Fibroblast of lung (primary cell): ENCODE results near the gene S100A10. TPM values are rescaled to one million over a fixed set of nuclear protein-coding genes. Genes with fewer than 3 reads are reported as not detected.

Experiments used
- DNase-seq, 2 donors: peaks; one replicate each; pipeline versions ENCODE4 v3.0.0 to v3.0.0-alpha.2; 2010; ENCODE audit warnings: low read depth in 2 of 2
- H2AFZ ChIP-seq: 2 replicates; pipeline ENCODE4 v1.5.1; 2012; ENCODE audit warnings: low read length, control low read depth, inconsistent platforms
- H3K27ac ChIP-seq: 2 replicates; pipeline ENCODE4 v1.5.1; 2011; ENCODE audit warnings: low read length, control low read depth; ENCODE audit not compliant: insufficient read depth
- H3K27me3 ChIP-seq: 2 replicates; pipeline ENCODE4 v1.5.1; 2011; ENCODE audit warnings: mild to moderate bottlenecking, low read length; ENCODE audit not compliant: control insufficient read depth, insufficient read depth
- H3K36me3 ChIP-seq: 2 replicates; pipeline ENCODE4 v1.5.1; 2011; ENCODE audit warnings: low read length; ENCODE audit not compliant: control insufficient read depth, insufficient read depth
- H3K4me1 ChIP-seq: 2 replicates; pipeline ENCODE4 v1.5.1; 2011; ENCODE audit warnings: low read length; ENCODE audit not compliant: control insufficient read depth, insufficient read depth; ENCODE audit errors: extremely low read depth
- H3K4me2 ChIP-seq: 2 replicates; pipeline ENCODE4 v1.5.1; 2011; ENCODE audit warnings: low read length, control low read depth; ENCODE audit not compliant: insufficient read depth; ENCODE audit errors: extremely low read depth
- H3K4me3 ChIP-seq, 4 experiments: fragments of 200-600 bp in 1 of 4; sonication (generic) in 1 of 4; replicated peaks in 1 of 4; 2 replicates each; pipeline ENCODE4 v1.5.1; 2011 to 2016; ENCODE audit warnings: low read length in 4 of 4, low read depth in 3 of 4, mild to moderate bottlenecking in 3 of 4, control low read depth in 2 of 4, inconsistent platforms in 1 of 4, mixed read lengths in 1 of 4; ENCODE audit not compliant: insufficient read depth in 1 of 4; ENCODE audit errors: control extremely low read depth in 1 of 4
- H3K79me2 ChIP-seq: 2 replicates; pipeline ENCODE4 v1.5.1; 2012; ENCODE audit warnings: mild to moderate bottlenecking, low read length, inconsistent platforms; ENCODE audit not compliant: control insufficient read depth, insufficient read depth
- H3K9ac ChIP-seq: 2 replicates; pipeline ENCODE4 v1.5.1; 2011; ENCODE audit warnings: mild to moderate bottlenecking, low read length, control low read depth; ENCODE audit not compliant: insufficient read depth
- H3K9me3 ChIP-seq: 2 replicates; pipeline ENCODE4 v1.5.1; 2012; ENCODE audit warnings: low read depth, low read length; ENCODE audit not compliant: control insufficient read depth, insufficient read depth
- H4K20me1 ChIP-seq: 2 replicates; pipeline ENCODE4 v1.5.1; 2011; ENCODE audit warnings: low read length; ENCODE audit not compliant: control insufficient read depth, insufficient read depth; ENCODE audit errors: extremely low read depth
- CTCF ChIP-seq, 2 donors: IDR thresholded peaks in 1 of 2; conservative IDR thresholded peaks in 1 of 2; 1 replicate in 1 of 2; 2 replicates in 1 of 2; pipeline ENCODE4 v1.5.1; 2011 to 2012; ENCODE audit warnings: low read length in 2 of 2, control low read depth in 1 of 2, inconsistent platforms in 1 of 2, low read depth in 1 of 2, mild to moderate bottlenecking in 1 of 2
- EZH2 ChIP-seq: IDR thresholded peaks from 2 replicates; pipeline ENCODE4 v1.5.1; 2012; ENCODE audit warnings: low read length, control low read depth, mild to moderate bottlenecking; ENCODE audit errors: missing control alignments
- polyA plus RNA-seq, 2 donors: library from polyadenylated mRNA; depleted of rRNA in 1 of 2; stranded (reverse) in 1 of 2; unstranded in 1 of 2; fragments of >200 nt; gene quantifications; 2 replicates each; pipeline ENCODE4 v1.2.1, GENCODE V29; 2011 to 2012; ENCODE audit warnings: missing spikeins in 1 of 2
- total RNA-seq: library from RNA; depleted of rRNA; stranded (reverse); fragments of >200 nt; gene quantifications from 2 replicates; pipeline ENCODE4 v1.2.1, GENCODE V29; 2014

S100A10 gene
- total and polyA plus RNA-seq, 2 donors (not counting 1 experiment from before 2014, with no cell fraction given), result 141 to 750 TPM

GRCh38 chr1:152039461-152039860 lies 45.8 kb upstream of the S100A10 start:
- no peak for DNase-seq
- Histone ChIP-seq H3K9me3 (no peaks in the 10 kb centered on the region), H3K9ac (no peak overlapping the region), H3K79me2 (peaks cover 22% of the 10 kb centered on the region), H3K4me2 (no peak overlapping the region), H3K27me3 (peaks cover 16% of the 10 kb centered on the region), H4K20me1 (no peaks in the 10 kb centered on the region), H3K4me1 (no peaks in the 10 kb centered on the region), H2AFZ (no peak overlapping the region), H3K4me3 (no peak overlapping the region), H3K36me3 (no peaks in the 10 kb centered on the region), H3K27ac (no peak overlapping the region)
- TF ChIP-seq EZH2 (no peak), CTCF (conservative IDR thresholded peaks at IDR 0.05 in 1 of 2, IDR thresholded peaks at IDR 0.05 in 1 of 2; ENCODE audit: low read depth in 1 of 2, low read length in 2 of 2) (no peak)

- H2AFZ ChIP-seq, result no peak overlapping the region
- peaks cover 1% of the 10 kb centered on the region for H3K4me1 ChIP-seq
- H3K36me3 ChIP-seq, result no peaks in the 10 kb centered on the region
- no peak for DNase-seq
- H3K27me3 ChIP-seq, result peaks cover 16% of the 10 kb centered on the region
- peaks cover 27% of the 10 kb centered on the region for H3K79me2 ChIP-seq
- H3K9ac ChIP-seq, result no peak overlapping the region
- no peak overlapping the region for H3K4me3 ChIP-seq
- no peaks in the 10 kb centered on the region for H3K9me3 ChIP-seq
- no peak for TF ChIP-seq CTCF (conservative IDR thresholded peaks at IDR 0.05 in 1 of 2, IDR thresholded peaks at IDR 0.05 in 1 of 2; ENCODE audit: low read depth in 1 of 2, low read length in 2 of 2)
- no peak for TF ChIP-seq EZH2
- H4K20me1 ChIP-seq, result peaks cover 2% of the 10 kb centered on the region
- H3K4me2 ChIP-seq, result no peak overlapping the region
- no peak overlapping the region for H3K27ac ChIP-seq
These were observed 45.2 kb upstream of the S100A10 start for GRCh38 chr1:152038871-152039270.

GRCh38 chr1:152036267-152037216 lies 42.9 kb upstream of the S100A10 start, which contains the start of gene S100A11:
TSS of gene S100A11 (minus strand) at chr1:152037004. CDS start at chr1:152036915, 89 bp downstream.
- Histone ChIP-seq H3K36me3 (peaks cover 9% of the 10 kb centered on the region), H4K20me1 (peaks cover 2% of the 10 kb centered on the region), H3K79me2 (peaks cover 36% of the 10 kb centered on the region), H3K9ac (peak within 1 kb of the TSS; percentile 88), H3K4me1 (peaks cover 5% of the 10 kb centered on the region), H3K27me3 (peaks cover 8% of the 10 kb centered on the region), H3K9me3 (no peaks in the 10 kb centered on the region), H3K4me2 (peak within 1 kb of the TSS; percentile 96), H3K27ac (peak within 1 kb of the TSS; percentile 90), H2AFZ (peak within 1 kb of the TSS; percentile 42), H3K4me3 (peak within 1 kb of the TSS; percentile 68 to 95 (median 88))
- TF ChIP-seq EZH2 (no peak), CTCF (conservative IDR thresholded peaks at IDR 0.05 in 1 of 2, IDR thresholded peaks at IDR 0.05 in 1 of 2; ENCODE audit: low read depth in 1 of 2, low read length in 2 of 2) (no peak)
- peak; percentile 82 to 87 for DNase-seq
